Activated B cell treated with CpG ODN at 0.5 μM for 24 hours (primary cell): ENCODE measurements around the gene SOX5. TPM values are rescaled to one million over a fixed set of nuclear protein-coding genes. Genes with fewer than 3 reads are reported as not detected.
"Not testable (repeated sequence)": the region's sequence is repeated elsewhere in the genome, so short reads cannot be mapped to it uniquely, and the experiment has no call there.

Experiments
- ATAC-seq: fragments of 200-7000 bp; cut with Tn5 transposase; one replicate; pipeline ENCODE4 v1.10.0; 2021; ENCODE audit warnings: low read depth, mild to moderate bottlenecking, moderate library complexity
- CTCF ChIA-PET: fragments of 350-600 bp; sonication (Branson Sonifier 250); formaldehyde crosslinking; loops from one replicate; lab custom pipeline; 2021; ENCODE audit warnings: antibody characterized with exemption; lab: Charles Lee
- POLR2A ChIA-PET: fragments of 350-600 bp; sonication (Branson Sonifier 250); formaldehyde crosslinking; loops from one replicate; lab custom pipeline; 2021; ENCODE audit warnings: antibody characterized with exemption; lab: Charles Lee
- DNase-seq: peaks from one replicate; pipeline ENCODE4 v3.0.0; 2022
- H3K27ac Mint-ChIP-seq: one replicate; pipeline ENCODE4 v1.8.0; 2020; ENCODE audit warnings: mixed read lengths
- H3K27me3 Mint-ChIP-seq: one replicate; pipeline ENCODE4 v1.8.0; 2021; ENCODE audit warnings: mixed read lengths
- H3K36me3 Mint-ChIP-seq: one replicate; pipeline ENCODE4 v1.8.0; 2021; ENCODE audit warnings: low read depth, mixed read lengths
- H3K4me1 Mint-ChIP-seq: one replicate; pipeline ENCODE4 v1.8.0; 2021; ENCODE audit warnings: mixed read lengths
- H3K4me3 Mint-ChIP-seq: one replicate; pipeline ENCODE4 v1.8.0; 2020; ENCODE audit warnings: mild to moderate bottlenecking, mixed read lengths
- H3K9me3 Mint-ChIP-seq: one replicate; pipeline ENCODE4 v1.8.0; 2020; ENCODE audit warnings: mixed read lengths
- CTCF ChIP-seq: fragments of 200-600 bp; IDR thresholded peaks from one replicate; pipeline ENCODE4 v1.8.0; 2022; ENCODE audit warnings: antibody characterized with exemption, mild to moderate bottlenecking
- intact Hi-C: fragments of 100-400 bp; cut with micrococcal nuclease; formaldehyde crosslinking; loops from one replicate; pipeline ENCODE4 v1.15.1; 2024
- total RNA-seq: library from RNA; stranded (reverse); gene quantifications from 2 replicates; pipeline ENCODE4 v1.2.3, GENCODE V29; 2022

The SOX5 gene
- total RNA-seq, 1 donor from 2014 or later: 85.5 TPM

- H3K27me3 Mint-ChIP-seq: no peaks in the 10 kb centered on the region
Measured at GRCh38 chr12:23510484-23510883, 439.0 kb downstream of the SOX5 start.

DNA sequence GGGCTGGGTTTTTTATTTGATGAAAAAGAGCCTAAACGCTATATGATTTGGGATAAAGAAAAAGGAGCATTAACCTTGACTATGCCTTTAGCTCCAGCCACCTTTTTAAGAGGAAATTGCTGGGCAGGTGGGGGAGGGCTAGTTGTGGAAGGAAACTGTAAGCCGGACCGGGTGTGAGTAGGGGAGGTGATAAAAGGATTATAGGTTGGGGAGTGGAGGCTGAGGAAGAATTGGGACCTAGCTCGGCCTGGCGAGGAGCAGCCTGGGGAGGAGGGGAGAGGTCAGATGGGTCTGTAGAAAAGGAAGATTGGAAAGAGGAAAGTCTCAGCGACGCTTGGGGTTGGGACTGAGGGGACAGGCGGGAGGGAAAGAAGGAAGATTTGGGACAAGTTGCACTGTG is 439.6 kb downstream of the SOX5 start:
- DNase-seq, CTCF ChIA-PET, H3K9me3 Mint-ChIP-seq, H3K27ac Mint-ChIP-seq, H3K36me3 Mint-ChIP-seq, H3K27me3 Mint-ChIP-seq, intact Hi-C loops, H3K4me1 Mint-ChIP-seq, ATAC-seq, POLR2A ChIA-PET, H3K4me3 Mint-ChIP-seq: not testable (repeated sequence)

More at GRCh38 chr12:23510484-23510883, 439.0 kb downstream of the SOX5 start:
- ATAC-seq: no peak
- H3K27ac Mint-ChIP-seq: no peak overlapping the region
- intact Hi-C loops: no loop called here
- DNase-seq: no peak
- no peak overlapping the region for H3K4me3 Mint-ChIP-seq
- ChIA-PET POLR2A (no interaction called here), CTCF (no interaction called here)
- TF ChIP-seq CTCF: no peak
- H3K4me1 Mint-ChIP-seq: no peaks in the 10 kb centered on the region
- H3K9me3 Mint-ChIP-seq: peaks cover 5% of the 10 kb centered on the region
- H3K36me3 Mint-ChIP-seq: no peaks in the 10 kb centered on the region

GRCh38 chr12:23507785-23508184 is 441.7 kb downstream of the SOX5 start:
- CTCF ChIA-PET, intact Hi-C loops, DNase-seq, H3K4me1 Mint-ChIP-seq, H3K4me3 Mint-ChIP-seq, H3K27me3 Mint-ChIP-seq, POLR2A ChIA-PET, H3K27ac Mint-ChIP-seq, H3K36me3 Mint-ChIP-seq, ATAC-seq, H3K9me3 Mint-ChIP-seq: not testable (repeated sequence)

GRCh38 chr12:23505736-23506135 is 443.7 kb downstream of the SOX5 start:
- ATAC-seq, POLR2A ChIA-PET, H3K27me3 Mint-ChIP-seq, DNase-seq, H3K9me3 Mint-ChIP-seq, H3K4me1 Mint-ChIP-seq, H3K36me3 Mint-ChIP-seq, intact Hi-C loops, CTCF ChIA-PET, H3K4me3 Mint-ChIP-seq, H3K27ac Mint-ChIP-seq: not testable (repeated sequence)

- no peak overlapping the region for H3K4me3 Mint-ChIP-seq
- no peaks in the 10 kb centered on the region for H3K9me3 Mint-ChIP-seq
- no peak for TF ChIP-seq CTCF
- no peak overlapping the region for H3K27ac Mint-ChIP-seq
- no peak for ATAC-seq
- no peaks in the 10 kb centered on the region for H3K36me3 Mint-ChIP-seq
- H3K4me1 Mint-ChIP-seq: no peaks in the 10 kb centered on the region
- intact Hi-C loops: no loop called here
- DNase-seq: no peak
- ChIA-PET POLR2A (no interaction called here), CTCF (no interaction called here)
- no peaks in the 10 kb centered on the region for H3K27me3 Mint-ChIP-seq
Measured at GRCh38 chr12:23504641-23505399, 444.6 kb downstream of the SOX5 start.

GRCh38 chr12:23504043-23504442 is 445.4 kb downstream of the SOX5 start:
- ATAC-seq: no peak
- Mint-ChIP-seq H3K27ac (no peak overlapping the region), H3K9me3 (no peaks in the 10 kb centered on the region), H3K36me3 (no peaks in the 10 kb centered on the region), H3K4me3 (no peak overlapping the region), H3K27me3 (no peaks in the 10 kb centered on the region), H3K4me1 (no peaks in the 10 kb centered on the region)
- POLR2A ChIA-PET: no interaction called here
- CTCF ChIA-PET: no interaction called here
- DNase-seq: no peak
- intact Hi-C loops: no loop called here
- TF ChIP-seq CTCF: no peak
